ENCODE measurements around the gene PUSL1.

PUSL1 gene

GRCh38 chr1:1279028-1279427, 29.4 kb upstream of the PUSL1 start:
- ATAC-seq = no peak
- DNase-seq = no peak

- ATAC-seq (peak; percentile 8), DNase-seq (no peak)
These were observed 27.5 kb upstream of the PUSL1 start for GRCh38 chr1:1280782-1281481.

- DNase-seq (no peak), ATAC-seq (peak; percentile 42)
These were observed 26.7 kb upstream of the PUSL1 start for GRCh38 chr1:1281533-1282321.

GRCh38 chr1:1282998-1283397, 25.4 kb upstream of the PUSL1 start:
- ATAC-seq (peak; percentile 11), DNase-seq (peak; percentile 35)

GRCh38 chr1:1283821-1284220, 24.6 kb upstream of the PUSL1 start:
- DNase-seq = no peak
- no peak for ATAC-seq

- DNase-seq (no peak), ATAC-seq (no peak)
These were observed 23.9 kb upstream of the PUSL1 start for GRCh38 chr1:1284221-1285101.

GRCh38 chr1:1285102-1285571, 23.3 kb upstream of the PUSL1 start:
- DNase-seq = no peak
- ATAC-seq = no peak

- DNase-seq (no peak), ATAC-seq (no peak)
These were observed 22.6 kb upstream of the PUSL1 start for GRCh38 chr1:1285611-1286311.

- no peak for ATAC-seq
- DNase-seq = no peak
These were observed 21.8 kb upstream of the PUSL1 start for GRCh38 chr1:1286313-1287261.

GRCh38 chr1:1287288-1288110, 20.9 kb upstream of the PUSL1 start:
- no peak for DNase-seq
- no peak for ATAC-seq

GRCh38 chr1:1290238-1290731, 18.1 kb upstream of the PUSL1 start:
- peak; percentile 44 for ATAC-seq
- peak; percentile 75 for DNase-seq

GRCh38 chr1:1291023-1291528, 17.3 kb upstream of the PUSL1 start:
- no peak for DNase-seq
- no peak for ATAC-seq

- peak; percentile 35 for ATAC-seq
- DNase-seq = peak; percentile 63
These were observed 16.6 kb upstream of the PUSL1 start for GRCh38 chr1:1291548-1292441.

GRCh38 chr1:1292442-1292779, 16.0 kb upstream of the PUSL1 start:
- DNase-seq (no peak), ATAC-seq (no peak)

- DNase-seq (no peak), ATAC-seq (no peak)
These were observed 15.5 kb upstream of the PUSL1 start for GRCh38 chr1:1292851-1293250.

- ATAC-seq (peak; percentile 15), DNase-seq (no peak)
These were observed 14.8 kb upstream of the PUSL1 start for GRCh38 chr1:1293263-1294249.

GRCh38 chr1:1294250-1294890, 14.0 kb upstream of the PUSL1 start:
- ATAC-seq (no peak), DNase-seq (no peak)
